ENCODE measurements around the gene KDR.

KDR gene

GRCh38 chr4:55036405-55036804 is 89.0 kb downstream of the KDR start:
- Histone ChIP-seq H3K9ac (ENCODE audit: low read length) (no peak overlapping the region), H2AFZ (ENCODE audit: low read depth, low read length, severe bottlenecking) (no peak overlapping the region), H3K4me2 (ENCODE audit: low read depth, low read length, poor library complexity, severe bottlenecking) (no peak overlapping the region), H3F3A (ENCODE audit: insufficient read depth) (no peaks in the 10 kb centered on the region), H3K36me3 (ENCODE audit: low read length) (no peaks in the 10 kb centered on the region), H3K4me3 (ENCODE audit: insufficient read depth, low read length, poor library complexity, severe bottlenecking) (no peak overlapping the region), H4K20me1 (ENCODE audit: low read depth, low read length) (no peaks in the 10 kb centered on the region), H3K79me2 (ENCODE audit: insufficient read depth, low read length) (no peaks in the 10 kb centered on the region), H3K27ac (ENCODE audit: low read depth, low read length) (no peak overlapping the region), H3K9me2 (replicated peaks; ENCODE audit: insufficient read depth, low read length) (no peaks in the 10 kb centered on the region), H3K27me3 (ENCODE audit: low read length) (no peaks in the 10 kb centered on the region), H3K9me3 (ENCODE audit: insufficient read depth, low read length) (no peaks in the 10 kb centered on the region)
- TF ChIP-seq CTCF (IDR thresholded peaks at IDR 0.05; ENCODE audit: insufficient read depth, low read length, poor library complexity, severe bottlenecking) (no peak), EZH2phosphoT487 (conservative IDR thresholded peaks at IDR 0.05; ENCODE audit: low read length) (no peak)

- Histone ChIP-seq H2AFZ (ENCODE audit: low read depth, low read length, severe bottlenecking) (no peak overlapping the region), H3K27me3 (ENCODE audit: low read length) (no peaks in the 10 kb centered on the region), H3K36me3 (ENCODE audit: low read length) (no peaks in the 10 kb centered on the region), H3K79me2 (ENCODE audit: insufficient read depth, low read length) (no peaks in the 10 kb centered on the region), H3K9ac (ENCODE audit: low read length) (no peak overlapping the region), H3K9me2 (replicated peaks; ENCODE audit: insufficient read depth, low read length) (no peaks in the 10 kb centered on the region), H3K27ac (ENCODE audit: low read depth, low read length) (no peak overlapping the region), H3K9me3 (ENCODE audit: insufficient read depth, low read length) (no peaks in the 10 kb centered on the region), H4K20me1 (ENCODE audit: low read depth, low read length) (no peaks in the 10 kb centered on the region), H3F3A (ENCODE audit: insufficient read depth) (no peaks in the 10 kb centered on the region), H3K4me3 (ENCODE audit: insufficient read depth, low read length, poor library complexity, severe bottlenecking) (no peak overlapping the region), H3K4me2 (ENCODE audit: low read depth, low read length, poor library complexity, severe bottlenecking) (no peak overlapping the region)
- no peak for TF ChIP-seq EZH2phosphoT487 (conservative IDR thresholded peaks at IDR 0.05; ENCODE audit: low read length)
- no peak for TF ChIP-seq CTCF (IDR thresholded peaks at IDR 0.05; ENCODE audit: insufficient read depth, low read length, poor library complexity, severe bottlenecking)
Observed at GRCh38 chr4:55035892-55036291, 89.5 kb downstream of the KDR start.

- Histone ChIP-seq H3F3A (ENCODE audit: insufficient read depth) (no peaks in the 10 kb centered on the region), H3K4me2 (ENCODE audit: low read depth, low read length, poor library complexity, severe bottlenecking) (no peak overlapping the region), H3K4me3 (ENCODE audit: insufficient read depth, low read length, poor library complexity, severe bottlenecking) (no peak overlapping the region), H2AFZ (ENCODE audit: low read depth, low read length, severe bottlenecking) (no peak overlapping the region), H3K9me2 (replicated peaks; ENCODE audit: insufficient read depth, low read length) (no peaks in the 10 kb centered on the region), H3K27ac (ENCODE audit: low read depth, low read length) (no peak overlapping the region), H4K20me1 (ENCODE audit: low read depth, low read length) (no peaks in the 10 kb centered on the region), H3K9me3 (ENCODE audit: insufficient read depth, low read length) (no peaks in the 10 kb centered on the region), H3K36me3 (ENCODE audit: low read length) (no peaks in the 10 kb centered on the region), H3K27me3 (ENCODE audit: low read length) (no peaks in the 10 kb centered on the region), H3K9ac (ENCODE audit: low read length) (no peak overlapping the region), H3K79me2 (ENCODE audit: insufficient read depth, low read length) (no peaks in the 10 kb centered on the region)
- TF ChIP-seq EZH2phosphoT487 (conservative IDR thresholded peaks at IDR 0.05; ENCODE audit: low read length) (no peak), CTCF (IDR thresholded peaks at IDR 0.05; ENCODE audit: insufficient read depth, low read length, poor library complexity, severe bottlenecking) (no peak)
Observed at GRCh38 chr4:55033296-55033695, 92.1 kb downstream of the KDR start.

Data from SU-DHL-6 (cell line).